ENCODE data around the gene AXIN1.

DNA sequence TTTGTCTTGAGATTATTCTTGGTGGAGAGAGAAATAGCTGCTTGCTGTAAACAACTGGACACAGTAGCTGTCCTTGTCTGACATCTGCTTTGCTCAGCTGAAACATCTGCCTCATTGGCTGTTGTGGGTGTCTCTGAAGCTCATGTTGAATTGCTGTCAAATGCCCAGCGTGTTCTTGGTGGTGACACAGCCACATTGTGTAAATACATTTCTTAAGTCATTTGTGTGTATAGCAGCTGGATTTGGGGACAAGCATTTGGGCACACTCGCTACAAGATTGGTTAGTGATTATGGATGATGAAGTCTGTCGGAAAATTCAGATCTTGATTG lies 112.6 kb downstream of the AXIN1 start:
- TF ChIP-seq SIN3A (IDR thresholded peaks at IDR 0.05; ENCODE audit: borderline replicate concordance, insufficient read depth, low read length) (no peak), POLR2AphosphoS5 (IDR thresholded peaks at IDR 0.05; ENCODE audit: low read depth, low read length) (no peak), TAF1 (IDR thresholded peaks at IDR 0.05; ENCODE audit: borderline replicate concordance, insufficient read depth, low read length) (no peak), FOXP2 (optimal IDR thresholded peaks at IDR 0.05; ENCODE audit: borderline replicate concordance, extremely low read depth, extremely low read length, insufficient read depth) (no peak)
- TF ChIP-seq, protein P1, sequence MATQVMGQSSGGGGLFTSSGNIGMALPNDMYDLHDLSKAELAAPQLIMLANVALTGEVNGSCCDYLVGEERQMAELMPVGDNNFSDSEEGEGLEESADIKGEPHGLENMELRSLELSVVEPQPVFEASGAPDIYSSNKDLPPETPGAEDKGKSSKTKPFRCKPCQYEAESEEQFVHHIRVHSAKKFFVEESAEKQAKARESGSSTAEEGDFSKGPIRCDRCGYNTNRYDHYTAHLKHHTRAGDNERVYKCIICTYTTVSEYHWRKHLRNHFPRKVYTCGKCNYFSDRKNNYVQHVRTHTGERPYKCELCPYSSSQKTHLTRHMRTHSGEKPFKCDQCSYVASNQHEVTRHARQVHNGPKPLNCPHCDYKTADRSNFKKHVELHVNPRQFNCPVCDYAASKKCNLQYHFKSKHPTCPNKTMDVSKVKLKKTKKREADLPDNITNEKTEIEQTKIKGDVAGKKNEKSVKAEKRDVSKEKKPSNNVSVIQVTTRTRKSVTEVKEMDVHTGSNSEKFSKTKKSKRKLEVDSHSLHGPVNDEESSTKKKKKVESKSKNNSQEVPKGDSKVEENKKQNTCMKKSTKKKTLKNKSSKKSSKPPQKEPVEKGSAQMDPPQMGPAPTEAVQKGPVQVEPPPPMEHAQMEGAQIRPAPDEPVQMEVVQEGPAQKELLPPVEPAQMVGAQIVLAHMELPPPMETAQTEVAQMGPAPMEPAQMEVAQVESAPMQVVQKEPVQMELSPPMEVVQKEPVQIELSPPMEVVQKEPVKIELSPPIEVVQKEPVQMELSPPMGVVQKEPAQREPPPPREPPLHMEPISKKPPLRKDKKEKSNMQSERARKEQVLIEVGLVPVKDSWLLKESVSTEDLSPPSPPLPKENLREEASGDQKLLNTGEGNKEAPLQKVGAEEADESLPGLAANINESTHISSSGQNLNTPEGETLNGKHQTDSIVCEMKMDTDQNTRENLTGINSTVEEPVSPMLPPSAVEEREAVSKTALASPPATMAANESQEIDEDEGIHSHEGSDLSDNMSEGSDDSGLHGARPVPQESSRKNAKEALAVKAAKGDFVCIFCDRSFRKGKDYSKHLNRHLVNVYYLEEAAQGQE (IDR thresholded peaks at IDR 0.05; ENCODE audit: insufficient read depth in 1 of 2, low read depth in 2 of 2, low read length in 2 of 2): no peak

All from PFSK-1 (cell line).